Testis (tissue), 2 donors: ENCODE data around the gene RPN2.

ENCODE experiments used
- POLR2A ChIP-seq: fragments of 450-650 bp; IDR thresholded peaks from one replicate; pipeline ENCODE4 v1.6.1; 2017; ENCODE audit warnings: antibody characterized with exemption, mild to moderate bottlenecking, moderate library complexity
- TF ChIP-seq, protein P1 (sequence below), 3 experiments: fragments of 450-650 bp in 2 of 3; fragments of 200-600 bp in 1 of 3; sonication (generic) in 1 of 3; IDR thresholded peaks; one replicate each; pipeline ENCODE4 v1.5.1; 2016 to 2019; ENCODE audit warnings: antibody characterized with exemption in 3 of 3, mild to moderate bottlenecking in 2 of 3, moderate library complexity in 1 of 3

DNA sequence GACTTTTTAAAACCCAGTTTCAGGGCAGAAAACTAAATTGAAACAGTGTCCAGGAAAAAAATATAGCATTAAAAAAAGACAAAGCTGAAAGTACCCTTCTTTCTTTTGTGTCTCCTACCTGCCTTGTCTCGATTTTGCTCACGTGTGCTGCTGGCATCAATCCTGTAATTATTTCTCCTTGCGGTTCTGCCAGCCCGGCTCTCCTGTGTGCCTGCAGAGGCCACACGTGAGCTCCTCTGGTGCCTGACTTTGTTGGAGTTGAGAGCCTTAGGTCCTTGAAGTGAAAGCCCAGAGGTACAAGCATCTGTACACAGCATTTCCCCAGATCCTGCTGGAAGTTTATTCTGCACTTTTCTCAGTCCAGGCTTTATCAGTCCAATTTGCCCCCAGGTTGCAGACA is 46.0 kb downstream of the RPN2 start:
- TF ChIP-seq, protein P1, sequence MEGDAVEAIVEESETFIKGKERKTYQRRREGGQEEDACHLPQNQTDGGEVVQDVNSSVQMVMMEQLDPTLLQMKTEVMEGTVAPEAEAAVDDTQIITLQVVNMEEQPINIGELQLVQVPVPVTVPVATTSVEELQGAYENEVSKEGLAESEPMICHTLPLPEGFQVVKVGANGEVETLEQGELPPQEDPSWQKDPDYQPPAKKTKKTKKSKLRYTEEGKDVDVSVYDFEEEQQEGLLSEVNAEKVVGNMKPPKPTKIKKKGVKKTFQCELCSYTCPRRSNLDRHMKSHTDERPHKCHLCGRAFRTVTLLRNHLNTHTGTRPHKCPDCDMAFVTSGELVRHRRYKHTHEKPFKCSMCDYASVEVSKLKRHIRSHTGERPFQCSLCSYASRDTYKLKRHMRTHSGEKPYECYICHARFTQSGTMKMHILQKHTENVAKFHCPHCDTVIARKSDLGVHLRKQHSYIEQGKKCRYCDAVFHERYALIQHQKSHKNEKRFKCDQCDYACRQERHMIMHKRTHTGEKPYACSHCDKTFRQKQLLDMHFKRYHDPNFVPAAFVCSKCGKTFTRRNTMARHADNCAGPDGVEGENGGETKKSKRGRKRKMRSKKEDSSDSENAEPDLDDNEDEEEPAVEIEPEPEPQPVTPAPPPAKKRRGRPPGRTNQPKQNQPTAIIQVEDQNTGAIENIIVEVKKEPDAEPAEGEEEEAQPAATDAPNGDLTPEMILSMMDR (IDR thresholded peaks at IDR 0.05): no peak
- no peak for TF ChIP-seq POLR2A
